B cell (primary cell): ENCODE results near the gene PRKG2.

Experiments
- CTCF ChIP-seq: fragments of 200-600 bp; IDR thresholded peaks from one replicate; pipeline ENCODE4 v1.8.0; 2022; ENCODE audit warnings: antibody characterized with exemption, mild to moderate bottlenecking
- EZH2 ChIP-seq: IDR thresholded peaks from 2 replicates; pipeline ENCODE4 v1.6.1; 2012; ENCODE audit warnings: borderline replicate concordance, low read depth, mild to moderate bottlenecking, moderate library complexity, low read length; ENCODE audit not compliant: insufficient read depth, poor library complexity, severe bottlenecking

DNA sequence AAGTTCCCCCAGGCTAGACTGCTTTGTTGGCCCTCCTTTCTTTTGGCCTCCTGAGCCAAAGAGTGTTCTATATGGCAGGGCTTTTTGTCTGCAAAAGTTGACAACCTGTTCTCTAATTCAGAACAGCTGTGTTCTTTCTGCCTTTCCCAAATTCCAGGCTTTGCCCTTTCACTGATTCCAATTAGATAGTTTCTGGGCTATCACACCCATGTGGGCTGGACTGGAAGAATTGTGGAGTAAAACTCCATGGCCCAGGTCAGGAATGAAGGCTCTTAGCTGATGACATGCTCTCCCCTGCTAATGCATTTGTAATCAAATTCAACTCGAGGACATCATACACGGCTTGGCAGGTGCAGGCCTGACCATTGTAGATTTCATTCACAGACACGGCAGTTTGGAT lies 165.1 kb downstream of the PRKG2 start:
- no peak for TF ChIP-seq EZH2
- TF ChIP-seq CTCF = no peak
